ENCODE results near the gene JAK1. TPM values are rescaled to one million over a fixed set of nuclear protein-coding genes. Genes with fewer than 3 reads are reported as not detected.

JAK1 gene
- total and polyA plus RNA-seq, 9 of the 15 experiments (the other 6 are each of a cell fraction or from before 2014, with no cell fraction given): 9.7 to 44.1 (median 42.5) TPM

DNA sequence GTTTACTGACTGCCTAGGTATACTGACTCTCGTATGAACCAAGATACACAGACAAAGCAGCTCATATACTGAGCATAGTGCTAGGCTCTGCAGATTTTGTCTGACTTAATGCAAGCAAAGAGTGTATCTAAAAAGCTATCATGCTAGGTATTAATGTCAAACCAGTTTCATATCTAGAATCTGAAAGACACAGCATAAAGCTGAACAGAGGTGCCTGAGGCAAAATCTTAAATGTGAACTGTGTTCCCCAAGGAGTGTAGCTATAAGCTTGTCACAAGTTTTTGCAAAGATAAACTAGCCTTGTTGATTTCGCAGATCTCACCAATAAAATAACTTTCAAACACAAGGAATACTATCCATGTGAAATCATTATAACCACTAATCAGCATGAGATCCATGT is 18.1 kb downstream of the JAK1 start:
- Histone ChIP-seq H3K36me3 (ENCODE audit: control insufficient read depth, insufficient read depth, low read length) (no peaks in the 10 kb centered on the region), H3K4me2 (ENCODE audit: insufficient read depth, low read length) (no peak overlapping the region), H3K4me3 (no peak overlapping the region), H3K79me2 (ENCODE audit: control insufficient read depth, insufficient read depth, low read length) (peaks cover 75% of the 10 kb centered on the region), H3K4me1 (replicated peaks in 1 of 2; ENCODE audit: control insufficient read depth in 2 of 2, insufficient read depth in 2 of 2, low read length in 2 of 2) (peaks cover 0 to 40% of the 10 kb centered on the region in 2 experiments; a peak in 3 of 5 replicates), H3K9ac (ENCODE audit: insufficient read depth in 1 of 2, low read depth in 2 of 2, low read length in 2 of 2) (no peak overlapping the region), H3K9me1 (ENCODE audit: control insufficient read depth, insufficient read depth, low read length) (no peaks in the 10 kb centered on the region), H3K27ac (ENCODE audit: extremely low read depth, low read depth, low read length) (no peak overlapping the region), H3K27me3 (ENCODE audit: control insufficient read depth in 2 of 2, insufficient read depth in 2 of 2, low read length in 2 of 2) (no peaks in the 10 kb centered on the region), H4K20me1 (replicated peaks; ENCODE audit: control insufficient read depth, insufficient read depth, low read length) (no peaks in the 10 kb centered on the region; the same call in 1 of the 2 replicates), H2AFZ (ENCODE audit: low read depth, low read length) (no peak overlapping the region), H3K9me3 (replicated peaks; ENCODE audit: control insufficient read depth, insufficient read depth, low read depth, low read length) (no peaks in the 10 kb centered on the region)
- DNase-seq (ENCODE audit: extremely low read depth in 1 of 4, low spot score in 3 of 4): no peak
- BruUV-seq (replicated peaks): no TSS peak
- ChIA-PET CTCF (ENCODE audit: low intra/inter-chr PET ratio) (no interaction called here), POLR2A (interaction anchor here (0.6 to 1.9 kb wide), 3 partner anchors 11 to 18 kb away, joined by 3 to 5 read pairs (median 4); partner anchors contain the start of gene JAK1)
- FAIRE-seq: no peak
- in situ Hi-C loops (cut with MboI) (no loop called here), intact Hi-C loops (cut with micrococcal nuclease) (no loop called here)
- ATAC-seq: peak; percentile 13; the same call in 2 of the 3 replicates
- WGBS (ENCODE audit: insufficient coverage, low coverage, missing lambda C conversion rate): 81% methylated on average over 2 of the region's 2 CpGs
- 0 out of 2 replicates have a peak, but pooled peaks have one; percentile 28 for TF ChIP-seq HDAC8 (tag; IDR thresholded peaks at IDR 0.05)
- TF ChIP-seq ELF1 (tag; IDR thresholded peaks at IDR 0.05): 0 out of 2 replicates have a peak, but pooled peaks have one; percentile 20
- no peak for TF ChIP-seq FOXJ3 (CRISPR knock-in tag; IDR thresholded peaks at IDR 0.05)
- no peak for TF ChIP-seq ZNF518B (CRISPR knock-in tag; IDR thresholded peaks at IDR 0.05)
- no peak for TF ChIP-seq GTF2F1 (IDR thresholded peaks at IDR 0.05; ENCODE audit: low read depth, low read length)
- TF ChIP-seq HNRNPUL1 (IDR thresholded peaks at IDR 0.05; ENCODE audit: low read length): no peak
- no peak for TF ChIP-seq MCM2 (IDR thresholded peaks at IDR 0.05; ENCODE audit: low read depth)
- TF ChIP-seq, protein P1, sequence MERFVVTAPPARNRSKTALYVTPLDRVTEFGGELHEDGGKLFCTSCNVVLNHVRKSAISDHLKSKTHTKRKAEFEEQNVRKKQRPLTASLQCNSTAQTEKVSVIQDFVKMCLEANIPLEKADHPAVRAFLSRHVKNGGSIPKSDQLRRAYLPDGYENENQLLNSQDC (CRISPR knock-in tag; IDR thresholded peaks at IDR 0.05): no peak
- TF ChIP-seq BCLAF1 (IDR thresholded peaks at IDR 0.05; ENCODE audit: borderline replicate concordance in 1 of 2, control insufficient read depth in 1 of 2, low read depth in 2 of 2, low read length in 1 of 2): no peak
- no peak for TF ChIP-seq DPF2 (IDR thresholded peaks at IDR 0.05)
- no peak for TF ChIP-seq NR0B1 (IDR thresholded peaks at IDR 0.05; ENCODE audit: partially characterized antibody)

All from K562 (cell line).